Measurements from ENCODE around the gene SMCO4.

GRCh38 chr11:93514712-93515111, 28.5 kb downstream of the SMCO4 start:
- TF ChIP-seq GATA2 (IDR thresholded peaks at IDR 0.05; ENCODE audit: low read depth, low read length) (no peak), GATA3 (IDR thresholded peaks at IDR 0.05; ENCODE audit: low read depth, low read length) (no peak)

Data from SH-SY5Y (cell line).